ENCODE data around the gene PTPRD. TPM values are rescaled to one million over a fixed set of nuclear protein-coding genes. Genes with fewer than 3 reads are reported as not detected.

The PTPRD gene
- total and polyA plus RNA-seq, 10 donors: 0.08 to 11.7 (median 2.9) TPM

DNA sequence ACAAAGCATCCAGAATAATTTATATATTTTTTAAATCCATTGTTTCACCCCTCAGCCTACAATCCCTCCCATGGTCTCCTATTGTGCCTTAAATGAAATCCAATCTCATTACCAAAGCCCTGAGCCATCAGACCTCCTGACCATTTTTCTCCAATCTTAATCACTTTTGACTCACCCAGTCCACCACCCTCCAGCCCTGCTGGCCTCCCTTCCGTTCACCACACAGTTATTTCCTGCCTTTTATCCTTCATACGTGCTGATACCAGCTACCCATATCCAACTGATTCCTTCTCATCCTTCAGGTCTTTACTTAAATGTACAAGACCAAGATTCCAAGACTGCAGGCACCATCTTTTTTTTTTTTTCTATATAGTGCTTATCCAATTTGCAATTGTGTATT is 1786.5 kb downstream of the PTPRD start:
- intact Hi-C loops (cut with DNase I; ENCODE audit: low total_unique reads): no loop called here
- no peaks in the 10 kb centered on the region for H3K36me3 ChIP-seq
- WGBS, 5 donors: 70 to 87% (median 76%) methylated on average over 2 of the region's 2 CpGs
- no peak for DNase-seq
- TF ChIP-seq POLR2A (IDR thresholded peaks at IDR 0.05) (no peak), POLR2AphosphoS5 (IDR thresholded peaks at IDR 0.05) (no peak)
- TF ChIP-seq, protein P1, sequence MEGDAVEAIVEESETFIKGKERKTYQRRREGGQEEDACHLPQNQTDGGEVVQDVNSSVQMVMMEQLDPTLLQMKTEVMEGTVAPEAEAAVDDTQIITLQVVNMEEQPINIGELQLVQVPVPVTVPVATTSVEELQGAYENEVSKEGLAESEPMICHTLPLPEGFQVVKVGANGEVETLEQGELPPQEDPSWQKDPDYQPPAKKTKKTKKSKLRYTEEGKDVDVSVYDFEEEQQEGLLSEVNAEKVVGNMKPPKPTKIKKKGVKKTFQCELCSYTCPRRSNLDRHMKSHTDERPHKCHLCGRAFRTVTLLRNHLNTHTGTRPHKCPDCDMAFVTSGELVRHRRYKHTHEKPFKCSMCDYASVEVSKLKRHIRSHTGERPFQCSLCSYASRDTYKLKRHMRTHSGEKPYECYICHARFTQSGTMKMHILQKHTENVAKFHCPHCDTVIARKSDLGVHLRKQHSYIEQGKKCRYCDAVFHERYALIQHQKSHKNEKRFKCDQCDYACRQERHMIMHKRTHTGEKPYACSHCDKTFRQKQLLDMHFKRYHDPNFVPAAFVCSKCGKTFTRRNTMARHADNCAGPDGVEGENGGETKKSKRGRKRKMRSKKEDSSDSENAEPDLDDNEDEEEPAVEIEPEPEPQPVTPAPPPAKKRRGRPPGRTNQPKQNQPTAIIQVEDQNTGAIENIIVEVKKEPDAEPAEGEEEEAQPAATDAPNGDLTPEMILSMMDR (IDR thresholded peaks at IDR 0.05 in 8 of 11, conservative IDR thresholded peaks at IDR 0.05 in 3 of 11): no peak
- no peaks in the 10 kb centered on the region for H3K27me3 ChIP-seq (replicated peaks in 1 of 7)
- no peak overlapping the region for H3K4me3 ChIP-seq
- H3K4me1 ChIP-seq: no peaks in the 10 kb centered on the region
- no peak overlapping the region for H3K27ac ChIP-seq
- peaks cover 0 to 4% (median 0%) of the 10 kb centered on the region in 8 donors for H3K9me3 ChIP-seq

DNA sequence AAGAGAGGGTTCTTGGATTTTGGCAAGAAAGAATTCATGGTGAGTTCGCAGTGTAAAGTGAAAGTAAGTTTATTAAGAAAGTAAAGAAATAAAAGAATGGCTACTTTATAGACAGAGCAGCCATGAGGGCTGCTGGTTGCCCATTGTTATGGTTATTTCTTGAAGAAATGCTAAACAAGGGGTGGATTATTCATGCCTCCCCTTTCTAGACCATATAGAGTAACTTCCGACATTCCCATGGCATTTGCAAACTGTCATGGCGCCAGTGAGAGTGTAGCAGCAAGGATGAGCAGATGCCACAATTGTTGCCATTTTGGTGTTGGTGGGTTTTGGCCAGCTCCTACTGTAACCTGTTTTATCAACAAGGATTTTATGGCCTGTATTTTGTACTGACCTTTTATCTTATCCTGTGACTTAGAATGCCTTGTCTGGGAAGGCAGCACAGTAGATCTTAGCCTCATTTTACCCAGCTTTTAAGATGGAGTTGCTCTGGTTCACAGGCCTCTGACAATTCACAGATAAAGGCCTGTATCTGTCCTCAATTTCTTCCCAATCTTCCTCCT is 1787.1 kb downstream of the PTPRD start:
- Histone ChIP-seq H3K4me3 (no peak overlapping the region), H3K27ac (no peak overlapping the region), H3K36me3 (no peaks in the 10 kb centered on the region), H3K9me3 (peaks cover 0 to 4% (median 0%) of the 10 kb centered on the region in 8 donors), H3K4me1 (no peaks in the 10 kb centered on the region), H3K27me3 (replicated peaks in 1 of 7) (no peaks in the 10 kb centered on the region)
- intact Hi-C loops (cut with DNase I; ENCODE audit: low total_unique reads): no loop called here
- TF ChIP-seq POLR2AphosphoS5 (IDR thresholded peaks at IDR 0.05) (no peak), POLR2A (IDR thresholded peaks at IDR 0.05) (no peak)
- TF ChIP-seq, protein P1 (IDR thresholded peaks at IDR 0.05 in 8 of 11, conservative IDR thresholded peaks at IDR 0.05 in 3 of 11): no peak
- WGBS, 5 donors: 39 to 78% (median 68%) methylated on average over 3 of the region's 3 CpGs
- DNase-seq: no peak

DNA sequence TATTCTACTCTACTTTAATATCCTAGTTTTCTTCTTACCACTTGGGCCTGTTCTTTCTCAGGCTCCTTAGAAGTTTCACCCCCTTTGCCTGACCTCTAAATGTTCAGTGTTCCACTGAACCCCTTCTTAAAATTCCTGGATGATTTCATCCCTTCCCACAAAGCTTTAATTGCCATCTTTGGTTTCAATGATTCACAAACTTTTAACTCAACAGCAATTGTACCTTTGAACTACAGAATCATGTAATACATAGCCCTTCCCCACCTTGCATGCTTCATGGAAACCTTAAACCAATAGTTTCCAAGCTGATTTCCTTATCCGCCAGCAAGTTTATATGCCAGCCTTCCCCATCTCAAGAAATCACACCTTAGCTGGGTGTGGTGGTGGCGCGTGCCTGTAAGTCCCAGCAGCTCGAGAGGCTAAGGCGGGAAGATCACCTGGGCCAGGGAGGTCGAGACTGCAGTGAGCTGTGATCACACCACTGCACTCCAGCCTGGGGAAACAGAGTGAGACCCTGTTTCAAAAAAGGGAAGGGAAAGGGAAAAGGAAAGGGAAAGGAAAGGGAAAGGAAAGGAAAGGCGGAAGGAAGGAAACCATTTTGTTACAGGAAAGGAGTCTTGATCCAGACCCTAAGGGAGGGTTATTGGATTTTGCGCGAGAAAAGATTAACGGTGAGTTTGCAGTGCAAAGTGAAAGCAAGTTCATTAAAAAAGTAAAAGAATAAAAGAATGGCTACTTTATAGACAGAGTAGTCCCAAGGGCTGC is 1789.5 kb downstream of the PTPRD start:
- intact Hi-C loops (cut with DNase I; ENCODE audit: low total_unique reads): no loop called here
- no peak overlapping the region for H3K27ac ChIP-seq
- H3K9me3 ChIP-seq: peaks cover 0 to 4% (median 0%) of the 10 kb centered on the region in 8 donors
- TF ChIP-seq POLR2AphosphoS5 (IDR thresholded peaks at IDR 0.05) (no peak), POLR2A (IDR thresholded peaks at IDR 0.05) (no peak)
- TF ChIP-seq, protein P1 (IDR thresholded peaks at IDR 0.05 in 8 of 11, conservative IDR thresholded peaks at IDR 0.05 in 3 of 11): no peak
- no peak for DNase-seq
- H3K4me3 ChIP-seq: no peak overlapping the region
- H3K36me3 ChIP-seq: no peaks in the 10 kb centered on the region
- WGBS, 5 donors: 93 to 95% (median 93%) methylated on average over 10 of the region's 10 CpGs
- no peaks in the 10 kb centered on the region for H3K4me1 ChIP-seq
- H3K27me3 ChIP-seq (replicated peaks in 1 of 7): no peaks in the 10 kb centered on the region

DNA sequence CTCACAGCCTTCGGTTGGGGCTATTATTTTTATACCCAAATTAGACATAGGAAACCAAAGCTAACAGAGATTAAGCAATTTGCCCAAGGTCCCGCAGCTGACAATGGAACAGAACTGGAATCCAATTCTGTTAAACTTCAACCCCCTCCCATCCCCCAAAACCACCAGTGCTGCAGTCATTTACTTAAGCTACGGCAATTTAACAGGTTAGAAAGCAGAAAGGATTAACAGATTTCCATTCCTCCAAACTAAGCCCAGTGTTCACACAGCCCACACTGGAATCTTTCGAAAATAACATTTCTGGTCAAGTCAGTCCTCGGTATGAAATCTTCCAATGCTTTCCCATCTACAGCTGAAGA is 1790.2 kb downstream of the PTPRD start:
- 81 to 94% (median 89%) methylated on average over 5 of the region's 5 CpGs for WGBS, 5 donors
- no peak overlapping the region for H3K27ac ChIP-seq
- no peak for DNase-seq
- intact Hi-C loops (cut with DNase I; ENCODE audit: low total_unique reads): no loop called here
- no peaks in the 10 kb centered on the region for H3K27me3 ChIP-seq (replicated peaks in 1 of 7)
- H3K36me3 ChIP-seq: no peaks in the 10 kb centered on the region
- H3K9me3 ChIP-seq: peaks cover 0 to 4% (median 0%) of the 10 kb centered on the region in 8 donors
- TF ChIP-seq POLR2AphosphoS5 (IDR thresholded peaks at IDR 0.05): no peak
- no peak for TF ChIP-seq POLR2A (IDR thresholded peaks at IDR 0.05)
- TF ChIP-seq, protein P1 (IDR thresholded peaks at IDR 0.05 in 8 of 11, conservative IDR thresholded peaks at IDR 0.05 in 3 of 11): no peak
- no peak overlapping the region for H3K4me3 ChIP-seq
- H3K4me1 ChIP-seq: no peaks in the 10 kb centered on the region
